Activated T-cell treated with anti-CD3 and anti-CD28 coated beads, Interleukin-2, amount 50 U/mL, for 72 hours (primary cell): Measurements from ENCODE around the gene B3GNT7. TPM values are rescaled to one million over a fixed set of nuclear protein-coding genes. Genes with fewer than 3 reads are reported as not detected.
"Not testable (repeated sequence)": the region's sequence is repeated elsewhere in the genome, so short reads cannot be mapped to it uniquely, and the experiment has no call there.

Source experiments
- ATAC-seq, 2 donors: fragments of 150-1000 bp; cut with Tn5 transposase; replicated peaks in 1 of 2; 2 replicates each; pipeline ENCODE4 v1.10.0; 2021; ENCODE audit warnings: moderate library complexity in 2 of 2, mild to moderate bottlenecking in 1 of 2
- DNase-seq, 2 donors: peaks; one replicate each; pipeline ENCODE4 v3.0.0; 2021 to 2022; ENCODE audit warnings: mixed read lengths in 1 of 2
- H3K27ac Mint-ChIP-seq: one replicate; pipeline ENCODE4 v1.8.0; 2022; ENCODE audit warnings: mild to moderate bottlenecking, moderate library complexity, mixed read lengths
- H3K27me3 Mint-ChIP-seq: one replicate; pipeline ENCODE4 v1.8.0; 2022; ENCODE audit warnings: low read depth, mixed read lengths
- H3K36me3 Mint-ChIP-seq, 2 donors: one replicate each; pipeline ENCODE4 v1.8.0; 2022; ENCODE audit warnings: mixed read lengths in 2 of 2, mild to moderate bottlenecking in 1 of 2; ENCODE audit not compliant: insufficient read depth in 2 of 2
- H3K4me1 Mint-ChIP-seq: one replicate; pipeline ENCODE4 v1.8.0; 2022; ENCODE audit warnings: low read depth, mixed read lengths
- H3K4me3 Mint-ChIP-seq, 2 donors: one replicate each; pipeline ENCODE4 v1.8.0; 2022; ENCODE audit warnings: mild to moderate bottlenecking in 2 of 2, mixed read lengths in 2 of 2, moderate library complexity in 2 of 2
- H3K9me3 Mint-ChIP-seq, 2 donors: one replicate each; pipeline ENCODE4 v1.8.0; 2022; ENCODE audit warnings: mixed read lengths in 2 of 2
- total RNA-seq, 2 donors: library from RNA; stranded (reverse); gene quantifications; one replicate each; pipeline ENCODE4 v1.2.3, GENCODE V29; 2022

Gene B3GNT7
- total RNA-seq, 2 donors from 2014 or later = 0.34 to 0.76 TPM

DNA sequence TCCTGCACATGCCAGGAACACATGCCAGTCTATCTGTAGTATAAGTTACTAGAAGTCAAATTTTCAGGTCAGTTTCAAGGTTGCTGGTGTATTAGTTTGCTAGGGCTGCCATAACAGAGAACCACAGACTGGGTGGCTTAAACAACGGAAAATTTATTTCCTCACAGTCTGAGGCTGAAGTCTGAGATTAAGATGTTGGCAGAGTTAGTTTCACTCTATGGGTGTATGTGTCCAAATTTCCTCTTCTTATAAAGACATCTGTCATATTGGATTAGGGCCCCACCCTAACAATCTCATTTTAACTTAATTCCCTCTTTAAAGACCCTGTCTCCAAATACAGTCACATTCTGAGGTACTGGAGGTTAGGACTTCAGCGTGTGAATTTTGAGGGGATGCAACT, 26.5 kb downstream of the B3GNT7 start:
- Mint-ChIP-seq H3K9me3 (no peaks in the 10 kb centered on the region), H3K27ac (no peak overlapping the region), H3K27me3 (peaks cover 8% of the 10 kb centered on the region), H3K4me1 (peaks cover 16% of the 10 kb centered on the region), H3K4me3 (no peak overlapping the region), H3K36me3 (no peaks in the 10 kb centered on the region)
- no peak for DNase-seq
- no peak for ATAC-seq

DNA sequence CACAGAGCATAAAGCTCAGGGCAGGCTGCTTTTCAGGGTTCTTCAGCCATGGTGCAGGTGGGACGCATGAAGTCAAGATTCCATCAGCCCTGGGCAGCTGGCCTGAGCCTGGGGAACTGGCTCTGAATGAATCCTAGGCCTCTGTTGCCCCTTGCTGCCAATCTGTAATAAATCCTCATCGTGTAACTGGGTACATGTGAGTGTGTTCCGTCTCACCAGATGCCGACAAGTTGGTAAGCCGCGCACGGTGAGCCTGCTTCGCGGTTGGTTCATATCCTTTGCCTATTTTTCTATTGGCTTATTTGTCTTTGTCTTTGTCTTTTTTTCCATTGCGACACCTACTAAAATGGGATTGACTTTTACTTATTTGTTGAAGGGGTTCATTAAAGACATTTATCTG, 27.7 kb downstream of the B3GNT7 start:
- DNase-seq (no peak), ATAC-seq (no peak)
- H3K27ac Mint-ChIP-seq = no peak overlapping the region
- no peaks in the 10 kb centered on the region for H3K9me3 Mint-ChIP-seq
- no peaks in the 10 kb centered on the region for H3K36me3 Mint-ChIP-seq
- H3K27me3 Mint-ChIP-seq = peaks cover 8% of the 10 kb centered on the region
- no peak overlapping the region for H3K4me3 Mint-ChIP-seq
- H3K4me1 Mint-ChIP-seq = peaks cover 16% of the 10 kb centered on the region

DNA sequence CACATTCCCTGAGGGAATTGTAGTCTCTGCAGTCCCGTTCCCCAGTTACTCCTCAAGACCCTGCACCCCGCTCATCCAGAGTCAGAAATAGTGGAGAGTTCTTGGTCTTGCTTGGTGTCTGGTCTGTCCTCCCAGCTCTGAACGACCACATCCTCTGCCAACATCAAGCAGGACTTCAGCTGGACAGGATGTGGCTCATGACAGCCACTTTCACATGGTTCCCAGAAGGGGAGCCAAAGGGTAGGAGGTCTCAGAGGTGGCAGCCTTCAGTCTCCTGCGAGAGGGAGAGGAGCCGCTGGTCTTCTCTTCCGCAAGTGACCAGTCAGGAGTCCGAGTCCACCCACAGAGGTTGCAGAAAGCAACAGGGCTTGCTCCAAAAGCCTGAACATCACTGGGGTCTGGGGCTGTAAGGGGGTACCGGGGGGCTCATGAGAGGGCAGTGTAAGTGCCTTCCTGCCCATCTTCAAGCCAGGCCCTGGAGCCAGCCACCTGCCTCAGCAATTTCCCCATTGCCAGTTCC, 29.8 kb downstream of the B3GNT7 start:
- Mint-ChIP-seq H3K4me3 (no peak overlapping the region), H3K4me1 (peaks cover 16% of the 10 kb centered on the region), H3K27me3 (no peaks in the 10 kb centered on the region), H3K36me3 (peaks cover under 1 to 4% of the 10 kb centered on the region in 2 donors), H3K27ac (no peak overlapping the region), H3K9me3 (peaks cover 3 to 4% of the 10 kb centered on the region in 2 donors)
- no peak for DNase-seq
- no peak for ATAC-seq

GRCh38 chr2:231425811-231426703, 30.5 kb downstream of the B3GNT7 start:
- ATAC-seq = peak; percentile 84 to 86
- Mint-ChIP-seq H3K27me3 (no peaks in the 10 kb centered on the region), H3K4me3 (peak overlapping the region in 1 of 2 donors; percentile 19), H3K36me3 (peaks cover 6 to 9% of the 10 kb centered on the region in 2 donors), H3K4me1 (peaks cover 16% of the 10 kb centered on the region), H3K9me3 (peaks cover 8 to 9% of the 10 kb centered on the region in 2 donors), H3K27ac (no peak overlapping the region)
- peak in 1 of 2 donors; percentile 53 for DNase-seq

GRCh38 chr2:231427116-231427515, 31.6 kb downstream of the B3GNT7 start:
- no peaks in the 10 kb centered on the region for H3K27me3 Mint-ChIP-seq
- H3K4me3 Mint-ChIP-seq = peak overlapping the region in 1 of 2 donors; percentile 19
- peaks cover 16% of the 10 kb centered on the region for H3K4me1 Mint-ChIP-seq
- H3K36me3 Mint-ChIP-seq = peaks cover 16 to 19% of the 10 kb centered on the region in 2 donors
- ATAC-seq (no peak), DNase-seq (no peak)
- H3K9me3 Mint-ChIP-seq = peaks cover 17 to 19% of the 10 kb centered on the region in 2 donors
- H3K27ac Mint-ChIP-seq = no peak overlapping the region

- Mint-ChIP-seq H3K27me3 (no peaks in the 10 kb centered on the region), H3K36me3 (peaks cover 16 to 19% of the 10 kb centered on the region in 2 donors), H3K4me1 (peaks cover 20% of the 10 kb centered on the region), H3K27ac (no peak overlapping the region), H3K4me3 (no peak overlapping the region), H3K9me3 (peaks cover 17 to 19% of the 10 kb centered on the region in 2 donors)
- DNase-seq (no peak), ATAC-seq (no peak)
These were observed 33.6 kb downstream of the B3GNT7 start for GRCh38 chr2:231429152-231429551.

GRCh38 chr2:231429901-231430300, 34.4 kb downstream of the B3GNT7 start:
- H3K9me3 Mint-ChIP-seq = peaks cover 17 to 19% of the 10 kb centered on the region in 2 donors
- no peak overlapping the region for H3K4me3 Mint-ChIP-seq
- H3K27ac Mint-ChIP-seq = no peak overlapping the region
- DNase-seq = no peak
- peaks cover 22% of the 10 kb centered on the region for H3K4me1 Mint-ChIP-seq
- H3K27me3 Mint-ChIP-seq = no peaks in the 10 kb centered on the region
- ATAC-seq = no peak
- H3K36me3 Mint-ChIP-seq = peaks cover 16 to 19% of the 10 kb centered on the region in 2 donors

DNA sequence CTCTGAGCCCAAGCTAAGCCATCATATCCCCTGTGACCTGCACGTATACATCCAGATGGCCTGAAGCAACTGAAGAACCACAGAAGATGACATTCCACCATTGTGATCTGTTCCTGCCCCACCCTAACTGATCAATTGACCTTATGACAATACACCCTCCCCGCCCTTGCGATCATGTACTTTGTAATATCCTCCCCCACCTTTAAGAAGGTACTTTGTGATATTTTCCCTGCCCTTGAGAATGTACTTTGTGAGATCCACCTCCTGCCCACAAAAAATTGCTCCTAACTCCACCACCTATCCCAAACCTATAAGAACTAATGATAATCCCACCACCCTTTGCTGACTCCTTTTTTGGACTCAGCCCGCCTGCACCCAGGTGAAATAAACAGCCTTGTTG, 34.9 kb downstream of the B3GNT7 start:
- ATAC-seq = not testable (repeated sequence)
- peaks cover 17 to 19% of the 10 kb centered on the region in 2 donors for H3K9me3 Mint-ChIP-seq

DNA sequence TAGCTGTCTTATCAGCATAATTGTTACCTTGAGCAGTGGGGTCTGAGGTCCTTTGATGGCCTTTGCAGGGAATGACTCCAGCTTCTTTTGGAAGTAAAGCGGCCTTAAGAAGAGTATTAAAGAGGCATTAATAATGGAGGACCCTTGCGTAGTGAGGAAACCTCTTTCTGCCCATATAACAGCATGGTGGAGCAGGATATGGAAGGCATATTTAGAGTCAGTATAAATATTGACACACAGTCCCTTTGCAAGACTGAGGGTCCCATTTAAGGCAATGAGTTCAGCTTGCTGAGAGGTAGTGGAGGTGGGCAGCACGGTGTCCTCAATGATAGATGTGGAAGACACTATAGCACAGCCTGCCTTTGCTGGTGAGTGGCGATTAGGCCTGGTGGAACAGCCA, 36.1 kb downstream of the B3GNT7 start:
- Mint-ChIP-seq H3K9me3 (peaks cover 17 to 19% of the 10 kb centered on the region in 2 donors), H3K27ac (no peak overlapping the region), H3K4me3 (no peak overlapping the region), H3K4me1 (peaks cover 6% of the 10 kb centered on the region), H3K36me3 (peaks cover 18 to 19% of the 10 kb centered on the region in 2 donors), H3K27me3 (no peaks in the 10 kb centered on the region)
- ATAC-seq (no peak), DNase-seq (no peak)

More for the DNA sequence above, 34.9 kb downstream of the B3GNT7 start:
- H3K36me3 Mint-ChIP-seq = peaks cover 17 to 19% of the 10 kb centered on the region in 2 donors
- not testable (repeated sequence) for H3K27ac Mint-ChIP-seq, DNase-seq, H3K4me3 Mint-ChIP-seq, H3K27me3 Mint-ChIP-seq
- peaks cover 18% of the 10 kb centered on the region for H3K4me1 Mint-ChIP-seq

DNA sequence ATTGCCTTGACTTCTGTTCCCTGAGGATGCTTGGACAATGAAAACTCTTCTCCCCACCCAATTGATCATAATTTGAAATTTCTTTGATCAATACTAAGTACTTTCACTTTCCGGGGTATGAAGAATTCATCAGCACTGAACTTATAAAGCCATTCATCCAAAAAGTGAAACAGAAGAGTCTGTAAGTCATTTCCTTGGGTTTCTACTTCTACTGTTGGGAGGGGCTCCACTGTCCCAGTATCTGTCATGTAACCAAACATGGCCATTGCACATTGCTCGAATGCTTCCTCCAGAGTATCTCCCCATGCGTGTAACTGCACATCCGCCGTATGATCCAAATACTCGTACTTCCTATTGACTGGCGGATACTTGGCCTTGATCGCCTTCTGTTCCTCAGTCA, 38.5 kb downstream of the B3GNT7 start:
- DNase-seq (no peak), ATAC-seq (peak; percentile 60 to 75)
- Mint-ChIP-seq H3K4me3 (peak overlapping the region in 1 of 2 donors; percentile 36), H3K36me3 (peaks cover 18 to 19% of the 10 kb centered on the region in 2 donors), H3K4me1 (peaks cover 6% of the 10 kb centered on the region), H3K27ac (no peak overlapping the region), H3K9me3 (peaks cover 17 to 19% of the 10 kb centered on the region in 2 donors), H3K27me3 (no peaks in the 10 kb centered on the region)

DNA sequence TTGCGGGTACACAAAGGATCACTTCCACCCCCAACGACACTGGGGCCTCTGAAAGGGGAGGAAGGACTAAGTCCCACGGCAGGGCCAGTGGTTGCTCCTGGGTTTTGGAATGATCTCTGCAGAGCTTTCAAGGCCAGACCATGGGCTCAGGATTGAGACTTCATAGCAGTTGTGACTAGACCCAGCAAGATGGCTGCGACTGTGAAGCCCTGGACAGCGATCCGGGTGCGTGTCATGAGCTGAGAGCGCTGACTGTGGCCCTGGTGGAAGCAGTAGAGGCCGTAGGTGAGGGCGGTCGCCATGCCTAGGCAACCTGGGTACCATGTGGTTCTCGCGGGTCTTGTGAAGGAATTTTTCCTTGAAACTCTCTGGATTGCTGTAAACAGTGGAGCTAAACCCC, 41.4 kb downstream of the B3GNT7 start:
- H3K4me3 Mint-ChIP-seq = no peak overlapping the region
- peaks cover 1 to 2% of the 10 kb centered on the region in 2 donors for H3K9me3 Mint-ChIP-seq
- no peak for DNase-seq
- no peak for ATAC-seq
- no peaks in the 10 kb centered on the region for H3K27me3 Mint-ChIP-seq
- H3K4me1 Mint-ChIP-seq = peaks cover 6% of the 10 kb centered on the region
- peaks cover 2 to 3% of the 10 kb centered on the region in 2 donors for H3K36me3 Mint-ChIP-seq
- no peak overlapping the region for H3K27ac Mint-ChIP-seq

DNA sequence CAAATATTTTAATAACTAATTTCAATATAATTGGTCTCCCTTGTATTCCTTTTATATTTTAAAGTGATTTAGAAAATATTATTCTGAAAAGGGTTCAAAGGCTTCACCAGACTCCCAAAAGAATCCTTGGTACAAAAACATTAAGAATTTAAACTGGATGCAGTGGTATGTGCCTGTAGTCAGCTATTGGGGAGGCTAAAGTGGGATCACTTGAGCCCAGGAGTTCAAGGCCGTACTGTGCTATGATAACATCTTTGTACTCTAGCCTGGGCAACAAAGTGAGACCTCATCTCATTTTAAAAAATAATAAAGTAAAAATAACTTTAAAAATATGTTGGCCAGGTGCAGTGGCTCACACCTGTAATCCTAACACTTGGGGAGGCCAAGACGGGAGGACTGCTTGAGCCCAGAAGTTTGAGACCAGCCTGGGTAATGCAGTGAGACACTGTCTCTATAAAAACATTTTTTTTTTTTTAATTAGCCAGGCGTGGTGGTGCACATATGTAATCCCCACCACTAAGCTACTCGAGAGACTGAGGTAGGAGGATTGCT, 54.1 kb downstream of the B3GNT7 start:
- H3K4me3 Mint-ChIP-seq = no peak overlapping the region
- no peaks in the 10 kb centered on the region for H3K9me3 Mint-ChIP-seq
- no peaks in the 10 kb centered on the region for H3K4me1 Mint-ChIP-seq
- ATAC-seq (no peak), DNase-seq (no peak)
- H3K36me3 Mint-ChIP-seq = peaks cover 0 to 3% of the 10 kb centered on the region in 2 donors
- H3K27ac Mint-ChIP-seq = no peak overlapping the region
- H3K27me3 Mint-ChIP-seq = no peaks in the 10 kb centered on the region

GRCh38 chr2:231450548-231450989, 55.1 kb downstream of the B3GNT7 start:
- Mint-ChIP-seq H3K27me3 (no peaks in the 10 kb centered on the region), H3K4me1 (no peaks in the 10 kb centered on the region), H3K4me3 (no peak overlapping the region), H3K36me3 (peaks cover 4 to 13% of the 10 kb centered on the region in 2 donors), H3K9me3 (no peaks in the 10 kb centered on the region), H3K27ac (peak overlapping the region; percentile 36)
- DNase-seq (no peak), ATAC-seq (peak in 1 of 2 donors; percentile 10)
